HepG2 (cell line): ENCODE data around the gene TCF7L2. TPM values are rescaled to one million over a fixed set of nuclear protein-coding genes. Genes with fewer than 3 reads are reported as not detected.

Experiments
- AHR ChIP-seq: IDR thresholded peaks from 2 replicates; pipeline ENCODE4 v1.6.1; 2018; ENCODE audit warnings: missing genetic modification reagents, missing compliant biosample characterization
- ELK4 ChIP-seq: sonication (generic); formaldehyde crosslinking; IDR thresholded peaks from 2 replicates; pipeline ENCODE4 v1.9.0; 2021; ENCODE audit warnings: missing genetic modification reagents, borderline replicate concordance
- ETV6 ChIP-seq: sonication (generic); formaldehyde crosslinking; conservative IDR thresholded peaks from 2 replicates; pipeline ENCODE4 v1.4.0; 2020; ENCODE audit warnings: missing genetic modification reagents
- GTF3A ChIP-seq: sonication (generic); formaldehyde crosslinking; conservative IDR thresholded peaks from 2 replicates; pipeline ENCODE4 v1.4.0; 2020; ENCODE audit warnings: mild to moderate bottlenecking, missing genetic modification reagents
- HNF4A ChIP-seq: sonication (generic); formaldehyde crosslinking; IDR thresholded peaks from 2 replicates; pipeline ENCODE4 v1.4.0; 2020; ENCODE audit warnings: missing genetic modification reagents
- HOXA3 ChIP-seq: sonication (generic); formaldehyde crosslinking; IDR thresholded peaks from 2 replicates; pipeline ENCODE4 v1.5.0; 2020; ENCODE audit warnings: missing genetic modification reagents
- KDM1A ChIP-seq: IDR thresholded peaks from 2 replicates; pipeline ENCODE4 v1.6.1; 2016; ENCODE audit warnings: missing compliant biosample characterization
- KLF6 ChIP-seq: IDR thresholded peaks from 2 replicates; pipeline ENCODE4 v1.8.0; 2016; ENCODE audit warnings: missing biosample characterization, missing genetic modification reagents
- LCORL ChIP-seq, 2 experiments: fragments of 450-650 bp in 1 of 2; sonication (generic) in 1 of 2; formaldehyde crosslinking in 1 of 2; IDR thresholded peaks; 2 replicates each; pipeline versions ENCODE4 v1.5.0 to v1.6.1; 2017 to 2020; ENCODE audit warnings: antibody characterized with exemption in 1 of 2, missing genetic modification reagents in 1 of 2
- NCOA5 ChIP-seq: sonication (generic); formaldehyde crosslinking; IDR thresholded peaks from 2 replicates; pipeline ENCODE4 v1.4.0; 2020; ENCODE audit warnings: missing genetic modification reagents
- NFYB ChIP-seq: sonication (generic); formaldehyde crosslinking; IDR thresholded peaks from 2 replicates; pipeline ENCODE4 v1.4.0; 2020; ENCODE audit warnings: missing genetic modification reagents
- PATZ1 ChIP-seq: sonication (generic); formaldehyde crosslinking; IDR thresholded peaks from 2 replicates; pipeline ENCODE4 v1.4.0; 2020; ENCODE audit warnings: missing genetic modification reagents
- SP2 ChIP-seq: sonication (generic); formaldehyde crosslinking; IDR thresholded peaks from 2 replicates; pipeline ENCODE4 v1.5.1; 2020; ENCODE audit warnings: mild to moderate bottlenecking, missing genetic modification reagents
- THAP7 ChIP-seq: sonication (generic); formaldehyde crosslinking; IDR thresholded peaks from 2 replicates; pipeline ENCODE4 v1.8.1; 2023; ENCODE audit warnings: mild to moderate bottlenecking, missing genetic modification reagents
- ZKSCAN1 ChIP-seq: fragments of 150-350 bp; IDR thresholded peaks from 2 replicates; pipeline ENCODE4 v1.6.1; 2014; ENCODE audit warnings: low read length
- ZNF142 ChIP-seq: sonication (generic); formaldehyde crosslinking; IDR thresholded peaks from 2 replicates; pipeline ENCODE4 v1.4.0; 2020; ENCODE audit warnings: missing genetic modification reagents
- ZNF605 ChIP-seq: sonication (generic); formaldehyde crosslinking; IDR thresholded peaks from 2 replicates; pipeline ENCODE4 v1.8.0; 2022; ENCODE audit warnings: mild to moderate bottlenecking, missing genetic modification reagents
- polyA plus RNA-seq, 8 experiments: library from polyadenylated mRNA; depleted of rRNA in 3 of 8; stranded (reverse) in 7 of 8; unstranded in 1 of 8; fragments of >200 nt; fragmentation: Illumina TruSeq in 4 of 8; extraction: Trizol in 4 of 8; gene quantifications; 2 replicates each; pipeline versions ENCODE4 v1.2.1 to v1.2.3, GENCODE V29; 2011 to 2016; ENCODE audit warnings: low read depth in 4 of 8, missing spikeins in 1 of 8, mixed read lengths in 1 of 8; ENCODE audit not compliant: insufficient read depth in 1 of 8
- total RNA-seq, 5 experiments: library from RNA; depleted of rRNA; stranded (reverse); fragments of >200 nt; fragmentation: Illumina TruSeq; extraction: Trizol; gene quantifications; 2 replicates each; pipeline ENCODE4 v1.2.3, GENCODE V29; 2016; ENCODE audit warnings: low read depth in 1 of 5
- TF ChIP-seq, protein P1 (sequence below): sonication (generic); formaldehyde crosslinking; IDR thresholded peaks from 2 replicates; pipeline ENCODE4 v1.5.1; 2020; ENCODE audit warnings: missing genetic modification reagents, mild to moderate bottlenecking, borderline replicate concordance

TCF7L2 gene
- total and polyA plus RNA-seq, 2 of the 13 experiments (the other 11 are each of a cell fraction or from before 2014, with no cell fraction given) = 3.9 to 13.7 TPM

DNA sequence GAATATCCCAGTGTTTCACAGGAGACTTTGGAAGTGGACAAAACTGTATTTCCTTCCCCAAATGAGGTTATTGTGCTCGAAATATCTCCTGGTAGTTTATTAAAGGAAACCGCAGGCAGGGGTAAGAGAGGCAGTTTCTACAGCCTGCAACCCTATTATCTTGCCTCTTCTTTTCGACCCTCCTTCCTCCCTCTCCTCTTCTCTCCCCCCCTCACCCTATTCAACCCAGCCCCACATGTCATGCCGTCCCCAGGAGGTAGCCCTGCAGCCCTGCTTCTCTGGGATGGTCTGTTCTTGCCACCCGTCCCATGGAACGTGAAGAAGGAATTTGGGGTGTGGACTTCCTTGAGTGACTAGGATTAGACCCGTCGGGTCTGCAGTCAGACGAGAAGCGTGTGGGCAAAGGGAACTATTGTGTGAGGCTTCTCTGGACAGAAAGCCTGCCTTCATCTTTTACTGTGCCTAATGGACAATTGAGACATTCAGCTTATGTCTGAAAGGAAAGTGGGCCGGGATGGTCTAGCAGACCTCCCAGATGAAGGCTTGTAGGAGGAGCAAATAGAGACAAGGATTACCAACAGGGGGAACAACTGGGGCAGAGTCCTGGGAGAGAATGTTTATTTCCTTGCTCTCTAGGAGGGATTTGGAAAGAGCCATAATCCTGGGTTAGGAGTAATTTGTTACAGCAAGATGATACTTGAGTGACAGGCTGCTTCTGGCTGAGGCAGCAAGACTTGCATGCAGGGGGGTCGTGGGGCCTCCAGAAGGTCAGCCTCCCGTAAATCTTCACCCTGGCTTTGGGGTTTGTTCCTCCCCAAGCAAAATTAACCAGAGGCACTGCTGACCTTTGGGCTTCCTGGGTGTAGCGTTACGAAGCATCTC, 77.8 kb downstream of the TCF7L2 start (continued):
- TF ChIP-seq LCORL (IDR thresholded peaks at IDR 0.05) (no peak), LCORL (CRISPR knock-in tag; IDR thresholded peaks at IDR 0.05) (0 out of 2 replicates have a peak, but pooled peaks have one; percentile 21), THAP7 (CRISPR knock-in tag) (no peak), ZNF142 (no peak), ZNF605 (CRISPR knock-in tag) (0 out of 2 replicates have a peak, but pooled peaks have one; percentile 18), KLF6 (CRISPR knock-in tag) (no peak), SP2 (CRISPR knock-in tag) (no peak), ZKSCAN1 (no peak), HOXA3 (CRISPR knock-in tag) (no peak), ELK4 (no peak), HNF4A (0 out of 2 replicates have a peak, but pooled peaks have one; percentile 5), NCOA5 (CRISPR knock-in tag) (no peak), ETV6 (CRISPR knock-in tag) (no peak), KDM1A (no peak), AHR (no peak), PATZ1 (CRISPR knock-in tag) (0 out of 2 replicates have a peak, but pooled peaks have one; percentile 22), NFYB (CRISPR knock-in tag) (no peak), GTF3A (CRISPR knock-in tag) (no peak)
- TF ChIP-seq, protein P1, sequence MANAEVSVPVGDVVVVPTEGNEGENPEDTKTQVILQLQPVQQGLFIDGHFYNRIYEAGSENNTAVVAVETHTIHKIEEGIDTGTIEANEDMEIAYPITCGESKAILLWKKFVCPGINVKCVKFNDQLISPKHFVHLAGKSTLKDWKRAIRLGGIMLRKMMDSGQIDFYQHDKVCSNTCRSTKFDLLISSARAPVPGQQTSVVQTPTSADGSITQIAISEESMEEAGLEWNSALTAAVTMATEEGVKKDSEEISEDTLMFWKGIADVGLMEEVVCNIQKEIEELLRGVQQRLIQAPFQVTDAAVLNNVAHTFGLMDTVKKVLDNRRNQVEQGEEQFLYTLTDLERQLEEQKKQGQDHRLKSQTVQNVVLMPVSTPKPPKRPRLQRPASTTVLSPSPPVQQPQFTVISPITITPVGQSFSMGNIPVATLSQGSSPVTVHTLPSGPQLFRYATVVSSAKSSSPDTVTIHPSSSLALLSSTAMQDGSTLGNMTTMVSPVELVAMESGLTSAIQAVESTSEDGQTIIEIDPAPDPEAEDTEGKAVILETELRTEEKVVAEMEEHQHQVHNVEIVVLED (CRISPR knock-in tag) = no peak
